GM23338 (cell line): ENCODE data around the gene LCNL1. TPM values are rescaled to one million over a fixed set of nuclear protein-coding genes. Genes with fewer than 3 reads are reported as not detected.

Source experiments
- EZH2phosphoT487 ChIP-seq: fragments of 200-600 bp; sonication (generic); IDR thresholded peaks from one replicate; pipeline ENCODE4 v1.8.1; 2018; ENCODE audit warnings: antibody characterized with exemption; ENCODE audit not compliant: unreplicated experiment
- JUNB ChIP-seq: IDR thresholded peaks from one replicate; pipeline ENCODE4 v1.6.1; 2016; ENCODE audit warnings: antibody characterized with exemption; ENCODE audit not compliant: unreplicated experiment
- NANOG ChIP-seq: IDR thresholded peaks from 2 replicates; pipeline ENCODE4 v1.6.1; 2016; ENCODE audit warnings: antibody characterized with exemption, borderline replicate concordance
- STAT1 ChIP-seq: IDR thresholded peaks from one replicate; pipeline ENCODE4 v1.6.1; 2016; ENCODE audit warnings: antibody characterized with exemption; ENCODE audit not compliant: unreplicated experiment
- ZNF331 ChIP-seq: fragments of 250-450 bp; sonication (Bioruptor Pico); IDR thresholded peaks from 2 replicates; pipeline ENCODE4 v1.5.0; 2020; ENCODE audit warnings: low read depth, mild to moderate bottlenecking, moderate library complexity
- polyA plus RNA-seq: library from polyadenylated mRNA; unstranded; fragments of >200 nt; fragmentation: Nextera tagmentation; extraction: Ambion mirVana; gene quantifications from 2 replicates; pipeline ENCODE4 v1.2.1, GENCODE V29; 2016
- total RNA-seq: library from RNA; depleted of rRNA; stranded (reverse); fragments of >200 nt; shearing (Covaris generic); gene quantifications from 2 replicates; pipeline ENCODE4 v1.2.3, GENCODE V29; 2014
- TF ChIP-seq, protein P1 (sequence below): fragments of 250-450 bp; sonication (Bioruptor Pico); IDR thresholded peaks from 2 replicates; pipeline ENCODE4 v1.5.0; 2020; ENCODE audit warnings: mild to moderate bottlenecking, moderate library complexity
- TF ChIP-seq, protein P2 (sequence below), 2 experiments: fragments of 200-600 bp in 1 of 2; sonication (generic) in 1 of 2; conservative IDR thresholded peaks; 2 replicates each; pipeline versions ENCODE4 v1.5.1 to v1.6.1; 2016 to 2017; ENCODE audit warnings: antibody characterized with exemption in 2 of 2, low read depth in 2 of 2, mild to moderate bottlenecking in 2 of 2, moderate library complexity in 1 of 2
- TF ChIP-seq, protein P3 (sequence below): IDR thresholded peaks from one replicate; pipeline ENCODE4 v1.6.1; 2018; ENCODE audit warnings: antibody characterized with exemption; ENCODE audit not compliant: unreplicated experiment

LCNL1 gene
- total and polyA plus RNA-seq, 2 experiments from 2014 or later: 0.11 TPM; not detected in 1

DNA sequence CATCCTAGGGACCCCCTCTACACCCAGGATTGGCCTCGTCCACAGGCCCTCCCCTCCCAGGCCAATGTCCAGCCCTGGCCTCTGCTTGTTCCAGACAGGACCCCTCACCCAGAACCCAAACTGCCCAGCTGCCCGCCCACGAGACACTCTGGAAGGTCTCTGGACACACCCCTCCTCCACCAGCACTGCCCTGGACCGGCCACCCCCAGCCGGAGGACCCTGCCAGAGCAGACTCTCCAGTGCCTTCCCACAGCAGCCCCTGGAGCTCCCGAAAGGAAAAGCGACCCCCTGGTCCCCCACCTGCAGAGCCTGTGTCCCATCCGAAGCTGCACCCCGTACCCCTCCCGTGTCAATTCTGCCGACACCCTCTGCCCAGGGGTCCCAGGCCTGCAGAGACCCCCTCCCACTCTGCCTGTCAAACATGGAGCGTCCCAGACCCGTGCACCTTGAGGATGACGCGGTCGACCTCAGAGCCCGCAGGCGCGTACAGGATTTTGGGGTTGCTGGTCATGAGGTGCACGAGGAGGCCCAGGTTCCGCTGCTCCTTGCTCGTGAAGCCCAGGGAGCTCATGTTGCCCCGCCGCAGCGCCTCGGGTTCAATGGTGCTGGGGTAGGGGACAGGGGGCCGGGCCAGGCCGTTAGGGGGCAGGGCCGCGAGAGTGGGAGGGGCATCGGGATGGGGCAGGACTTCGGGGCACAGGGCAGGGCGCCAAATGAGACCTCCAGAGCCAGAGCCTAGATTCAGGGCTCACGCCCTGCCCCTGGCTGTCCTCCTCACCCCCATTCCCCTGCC is 37.3 kb downstream of the LCNL1 start (continued):
- TF ChIP-seq, protein P1, sequence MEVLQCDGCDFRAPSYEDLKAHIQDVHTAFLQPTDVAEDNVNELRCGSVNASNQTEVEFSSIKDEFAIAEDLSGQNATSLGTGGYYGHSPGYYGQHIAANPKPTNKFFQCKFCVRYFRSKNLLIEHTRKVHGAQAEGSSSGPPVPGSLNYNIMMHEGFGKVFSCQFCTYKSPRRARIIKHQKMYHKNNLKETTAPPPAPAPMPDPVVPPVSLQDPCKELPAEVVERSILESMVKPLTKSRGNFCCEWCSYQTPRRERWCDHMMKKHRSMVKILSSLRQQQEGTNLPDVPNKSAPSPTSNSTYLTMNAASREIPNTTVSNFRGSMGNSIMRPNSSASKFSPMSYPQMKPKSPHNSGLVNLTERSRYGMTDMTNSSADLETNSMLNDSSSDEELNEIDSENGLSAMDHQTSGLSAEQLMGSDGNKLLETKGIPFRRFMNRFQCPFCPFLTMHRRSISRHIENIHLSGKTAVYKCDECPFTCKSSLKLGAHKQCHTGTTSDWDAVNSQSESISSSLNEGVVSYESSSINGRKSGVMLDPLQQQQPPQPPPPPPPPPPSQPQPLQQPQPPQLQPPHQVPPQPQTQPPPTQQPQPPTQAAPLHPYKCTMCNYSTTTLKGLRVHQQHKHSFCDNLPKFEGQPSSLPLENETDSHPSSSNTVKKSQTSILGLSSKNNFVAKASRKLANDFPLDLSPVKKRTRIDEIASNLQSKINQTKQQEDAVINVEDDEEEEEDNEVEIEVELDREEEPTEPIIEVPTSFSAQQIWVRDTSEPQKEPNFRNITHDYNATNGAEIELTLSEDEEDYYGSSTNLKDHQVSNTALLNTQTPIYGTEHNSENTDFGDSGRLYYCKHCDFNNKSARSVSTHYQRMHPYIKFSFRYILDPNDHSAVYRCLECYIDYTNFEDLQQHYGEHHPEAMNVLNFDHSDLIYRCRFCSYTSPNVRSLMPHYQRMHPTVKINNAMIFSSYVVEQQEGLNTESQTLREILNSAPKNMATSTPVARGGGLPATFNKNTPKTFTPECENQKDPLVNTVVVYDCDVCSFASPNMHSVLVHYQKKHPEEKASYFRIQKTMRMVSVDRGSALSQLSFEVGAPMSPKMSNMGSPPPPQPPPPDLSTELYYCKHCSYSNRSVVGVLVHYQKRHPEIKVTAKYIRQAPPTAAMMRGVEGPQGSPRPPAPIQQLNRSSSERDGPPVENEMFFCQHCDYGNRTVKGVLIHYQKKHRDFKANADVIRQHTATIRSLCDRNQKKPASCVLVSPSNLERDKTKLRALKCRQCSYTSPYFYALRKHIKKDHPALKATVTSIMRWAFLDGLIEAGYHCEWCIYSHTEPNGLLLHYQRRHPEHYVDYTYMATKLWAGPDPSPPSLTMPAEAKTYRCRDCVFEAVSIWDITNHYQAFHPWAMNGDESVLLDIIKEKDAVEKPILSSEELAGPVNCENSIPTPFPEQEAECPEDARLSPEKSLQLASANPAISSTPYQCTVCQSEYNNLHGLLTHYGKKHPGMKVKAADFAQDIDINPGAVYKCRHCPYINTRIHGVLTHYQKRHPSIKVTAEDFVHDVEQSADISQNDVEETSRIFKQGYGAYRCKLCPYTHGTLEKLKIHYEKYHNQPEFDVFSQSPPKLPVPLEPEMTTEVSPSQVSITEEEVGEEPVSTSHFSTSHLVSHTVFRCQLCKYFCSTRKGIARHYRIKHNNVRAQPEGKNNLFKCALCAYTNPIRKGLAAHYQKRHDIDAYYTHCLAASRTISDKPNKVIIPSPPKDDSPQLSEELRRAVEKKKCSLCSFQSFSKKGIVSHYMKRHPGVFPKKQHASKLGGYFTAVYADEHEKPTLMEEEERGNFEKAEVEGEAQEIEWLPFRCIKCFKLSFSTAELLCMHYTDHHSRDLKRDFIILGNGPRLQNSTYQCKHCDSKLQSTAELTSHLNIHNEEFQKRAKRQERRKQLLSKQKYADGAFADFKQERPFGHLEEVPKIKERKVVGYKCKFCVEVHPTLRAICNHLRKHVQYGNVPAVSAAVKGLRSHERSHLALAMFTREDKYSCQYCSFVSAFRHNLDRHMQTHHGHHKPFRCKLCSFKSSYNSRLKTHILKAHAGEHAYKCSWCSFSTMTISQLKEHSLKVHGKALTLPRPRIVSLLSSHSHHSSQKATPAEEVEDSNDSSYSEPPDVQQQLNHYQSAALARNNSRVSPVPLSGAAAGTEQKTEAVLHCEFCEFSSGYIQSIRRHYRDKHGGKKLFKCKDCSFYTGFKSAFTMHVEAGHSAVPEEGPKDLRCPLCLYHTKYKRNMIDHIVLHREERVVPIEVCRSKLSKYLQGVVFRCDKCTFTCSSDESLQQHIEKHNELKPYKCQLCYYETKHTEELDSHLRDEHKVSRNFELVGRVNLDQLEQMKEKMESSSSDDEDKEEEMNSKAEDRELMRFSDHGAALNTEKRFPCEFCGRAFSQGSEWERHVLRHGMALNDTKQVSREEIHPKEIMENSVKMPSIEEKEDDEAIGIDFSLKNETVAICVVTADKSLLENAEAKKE (CRISPR knock-in tag): no peak
- TF ChIP-seq, protein P2, sequence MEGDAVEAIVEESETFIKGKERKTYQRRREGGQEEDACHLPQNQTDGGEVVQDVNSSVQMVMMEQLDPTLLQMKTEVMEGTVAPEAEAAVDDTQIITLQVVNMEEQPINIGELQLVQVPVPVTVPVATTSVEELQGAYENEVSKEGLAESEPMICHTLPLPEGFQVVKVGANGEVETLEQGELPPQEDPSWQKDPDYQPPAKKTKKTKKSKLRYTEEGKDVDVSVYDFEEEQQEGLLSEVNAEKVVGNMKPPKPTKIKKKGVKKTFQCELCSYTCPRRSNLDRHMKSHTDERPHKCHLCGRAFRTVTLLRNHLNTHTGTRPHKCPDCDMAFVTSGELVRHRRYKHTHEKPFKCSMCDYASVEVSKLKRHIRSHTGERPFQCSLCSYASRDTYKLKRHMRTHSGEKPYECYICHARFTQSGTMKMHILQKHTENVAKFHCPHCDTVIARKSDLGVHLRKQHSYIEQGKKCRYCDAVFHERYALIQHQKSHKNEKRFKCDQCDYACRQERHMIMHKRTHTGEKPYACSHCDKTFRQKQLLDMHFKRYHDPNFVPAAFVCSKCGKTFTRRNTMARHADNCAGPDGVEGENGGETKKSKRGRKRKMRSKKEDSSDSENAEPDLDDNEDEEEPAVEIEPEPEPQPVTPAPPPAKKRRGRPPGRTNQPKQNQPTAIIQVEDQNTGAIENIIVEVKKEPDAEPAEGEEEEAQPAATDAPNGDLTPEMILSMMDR (conservative IDR thresholded peaks at IDR 0.05; ENCODE audit: low read depth in 2 of 2): no peak
- TF ChIP-seq ZNF331 (CRISPR knock-in tag): no peak
- no peak for TF ChIP-seq EZH2phosphoT487
- no peak for TF ChIP-seq NANOG
- TF ChIP-seq, protein P3, sequence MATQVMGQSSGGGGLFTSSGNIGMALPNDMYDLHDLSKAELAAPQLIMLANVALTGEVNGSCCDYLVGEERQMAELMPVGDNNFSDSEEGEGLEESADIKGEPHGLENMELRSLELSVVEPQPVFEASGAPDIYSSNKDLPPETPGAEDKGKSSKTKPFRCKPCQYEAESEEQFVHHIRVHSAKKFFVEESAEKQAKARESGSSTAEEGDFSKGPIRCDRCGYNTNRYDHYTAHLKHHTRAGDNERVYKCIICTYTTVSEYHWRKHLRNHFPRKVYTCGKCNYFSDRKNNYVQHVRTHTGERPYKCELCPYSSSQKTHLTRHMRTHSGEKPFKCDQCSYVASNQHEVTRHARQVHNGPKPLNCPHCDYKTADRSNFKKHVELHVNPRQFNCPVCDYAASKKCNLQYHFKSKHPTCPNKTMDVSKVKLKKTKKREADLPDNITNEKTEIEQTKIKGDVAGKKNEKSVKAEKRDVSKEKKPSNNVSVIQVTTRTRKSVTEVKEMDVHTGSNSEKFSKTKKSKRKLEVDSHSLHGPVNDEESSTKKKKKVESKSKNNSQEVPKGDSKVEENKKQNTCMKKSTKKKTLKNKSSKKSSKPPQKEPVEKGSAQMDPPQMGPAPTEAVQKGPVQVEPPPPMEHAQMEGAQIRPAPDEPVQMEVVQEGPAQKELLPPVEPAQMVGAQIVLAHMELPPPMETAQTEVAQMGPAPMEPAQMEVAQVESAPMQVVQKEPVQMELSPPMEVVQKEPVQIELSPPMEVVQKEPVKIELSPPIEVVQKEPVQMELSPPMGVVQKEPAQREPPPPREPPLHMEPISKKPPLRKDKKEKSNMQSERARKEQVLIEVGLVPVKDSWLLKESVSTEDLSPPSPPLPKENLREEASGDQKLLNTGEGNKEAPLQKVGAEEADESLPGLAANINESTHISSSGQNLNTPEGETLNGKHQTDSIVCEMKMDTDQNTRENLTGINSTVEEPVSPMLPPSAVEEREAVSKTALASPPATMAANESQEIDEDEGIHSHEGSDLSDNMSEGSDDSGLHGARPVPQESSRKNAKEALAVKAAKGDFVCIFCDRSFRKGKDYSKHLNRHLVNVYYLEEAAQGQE: no peak
- no peak for TF ChIP-seq STAT1
- no peak for TF ChIP-seq JUNB
